A549 treated with ZK216348 at 1 μM for 4 hours (cell line): ENCODE measurements around the gene B2M. TPM values are rescaled to one million over a fixed set of nuclear protein-coding genes. Genes with fewer than 3 reads are reported as not detected.

Experiments used
- total RNA-seq: library from RNA; stranded (reverse); fragments of 200-300 nt; extraction: Qiagen RNA extraction; gene quantifications from 5 replicates; pipeline ENCODE4 v1.2.3, GENCODE V29; 2022; ENCODE audit warnings: low read depth

B2M gene
- 392 to 502 TPM (median 408 TPM) in 5 replicates for total RNA-seq

GRCh38 chr15:44711096-44711742 lies at the start of gene B2M, which contains the start of gene PATL2:
TSS of gene B2M (plus strand) at chr15:44711517. CDS start at chr15:44711547, 30 bp downstream.
TSS of gene PATL2 (minus strand) at chr15:44711323. CDS start at chr15:44676490, 34,833 bp downstream.

GRCh38 chr15:44663410-44664308 lies 47.7 kb upstream of the B2M start, which contains the start of gene SPG11:
TSS of gene SPG11 (minus strand) at chr15:44663662. CDS start at chr15:44663647, 15 bp downstream.

GRCh38 chr15:44736181-44736765 lies 25.0 kb downstream of the B2M start, which contains the start of gene TRIM69:
TSS of gene TRIM69 (plus strand) at chr15:44736528. CDS start at chr15:44736705, 177 bp downstream.

Other genes with a start within 250 kb of the B2M start
- 88.7 to 186 TPM (median 89.0 TPM) in 5 replicates for gene EIF3J, start 174.4 kb upstream of the B2M start, total RNA-seq
- gene SPG11, start 47.9 kb upstream of the B2M start, total RNA-seq: 7.6 to 9.5 TPM (median 8.6 TPM) in 5 replicates
- 0.13 to 0.28 TPM (median 0.27 TPM) in 3 of 5 replicates, not detected in the others for gene PATL2, start 194 bp upstream of the B2M start, total RNA-seq
- gene TRIM69, start 25.0 kb downstream of the B2M start, total RNA-seq: 4.8 to 8.3 TPM (median 7.1 TPM) in 5 replicates
- not detected in 5 replicates for gene TERB2, start 245.2 kb downstream of the B2M start, total RNA-seq